ENCODE results near the gene PDE4A. TPM values are rescaled to one million over a fixed set of nuclear protein-coding genes. Genes with fewer than 3 reads are reported as not detected.

The PDE4A gene
- total and polyA plus RNA-seq, 10 of the 15 experiments (the other 5 are each of a cell fraction or from before 2014, with no cell fraction given): 0.24 to 13.3 (median 4.9) TPM

DNA sequence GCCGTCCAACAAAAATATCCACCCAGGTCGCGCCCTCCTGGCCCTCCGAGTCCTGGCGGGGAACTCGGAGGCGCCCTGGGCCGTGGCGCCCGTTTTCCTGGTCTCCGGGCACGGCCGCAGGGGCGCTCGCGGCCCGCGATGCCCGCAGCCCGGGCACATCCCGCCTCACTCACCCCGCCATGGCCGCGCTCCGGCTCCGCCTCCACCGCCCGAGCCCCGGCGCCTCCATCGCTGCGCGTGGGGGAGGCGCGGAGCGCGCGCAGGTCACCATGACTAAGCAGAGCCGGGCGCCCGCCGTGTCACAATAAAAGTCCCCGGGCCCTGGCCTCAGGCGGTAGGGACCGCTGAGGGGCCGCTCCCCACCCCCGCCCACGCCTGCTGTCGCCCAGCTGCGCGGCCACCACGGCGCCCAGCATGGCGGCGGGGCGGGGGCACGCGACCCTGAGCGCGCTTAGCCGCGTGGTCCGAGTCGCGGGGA, 82.2 kb downstream of the PDE4A start (continued):
- TF ChIP-seq USF2 (IDR thresholded peaks at IDR 0.05; ENCODE audit: borderline replicate concordance, low read depth, low read length) (no peak), PAX5 (IDR thresholded peaks at IDR 0.05; ENCODE audit: borderline replicate concordance, low read depth, low read length) (peak; percentile 56; the same call in 1 of the 2 replicates), ZSCAN29 (IDR thresholded peaks at IDR 0.05) (no peak), NFYB (IDR thresholded peaks at IDR 0.05; ENCODE audit: insufficient read depth, low read depth, low read length) (no peak), ZNF384 (IDR thresholded peaks at IDR 0.05; ENCODE audit: borderline replicate concordance, low read depth, low read length) (no peak), SMARCA5 (IDR thresholded peaks at IDR 0.05) (peak; percentile 78), E4F1 (IDR thresholded peaks at IDR 0.05; ENCODE audit: borderline replicate concordance, partially characterized antibody) (no peak), YY1 (IDR thresholded peaks at IDR 0.05; ENCODE audit: low read depth, low read length) (peak; percentile 96), RB1 (IDR thresholded peaks at IDR 0.05; ENCODE audit: borderline replicate concordance) (peak; percentile 86; the same call in 1 of the 2 replicates), NR2C1 (IDR thresholded peaks at IDR 0.05) (peak; percentile 81), SMAD1 (IDR thresholded peaks at IDR 0.05; ENCODE audit: low read depth, partially characterized antibody) (no peak)
- TF ChIP-seq, protein P1, sequence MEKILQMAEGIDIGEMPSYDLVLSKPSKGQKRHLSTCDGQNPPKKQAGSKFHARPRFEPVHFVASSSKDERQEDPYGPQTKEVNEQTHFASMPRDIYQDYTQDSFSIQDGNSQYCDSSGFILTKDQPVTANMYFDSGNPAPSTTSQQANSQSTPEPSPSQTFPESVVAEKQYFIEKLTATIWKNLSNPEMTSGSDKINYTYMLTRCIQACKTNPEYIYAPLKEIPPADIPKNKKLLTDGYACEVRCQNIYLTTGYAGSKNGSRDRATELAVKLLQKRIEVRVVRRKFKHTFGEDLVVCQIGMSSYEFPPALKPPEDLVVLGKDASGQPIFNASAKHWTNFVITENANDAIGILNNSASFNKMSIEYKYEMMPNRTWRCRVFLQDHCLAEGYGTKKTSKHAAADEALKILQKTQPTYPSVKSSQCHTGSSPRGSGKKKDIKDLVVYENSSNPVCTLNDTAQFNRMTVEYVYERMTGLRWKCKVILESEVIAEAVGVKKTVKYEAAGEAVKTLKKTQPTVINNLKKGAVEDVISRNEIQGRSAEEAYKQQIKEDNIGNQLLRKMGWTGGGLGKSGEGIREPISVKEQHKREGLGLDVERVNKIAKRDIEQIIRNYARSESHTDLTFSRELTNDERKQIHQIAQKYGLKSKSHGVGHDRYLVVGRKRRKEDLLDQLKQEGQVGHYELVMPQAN (conservative IDR thresholded peaks at IDR 0.05): peak; percentile 80; the same call in 1 of the 2 replicates
- TF ChIP-seq, protein P2, sequence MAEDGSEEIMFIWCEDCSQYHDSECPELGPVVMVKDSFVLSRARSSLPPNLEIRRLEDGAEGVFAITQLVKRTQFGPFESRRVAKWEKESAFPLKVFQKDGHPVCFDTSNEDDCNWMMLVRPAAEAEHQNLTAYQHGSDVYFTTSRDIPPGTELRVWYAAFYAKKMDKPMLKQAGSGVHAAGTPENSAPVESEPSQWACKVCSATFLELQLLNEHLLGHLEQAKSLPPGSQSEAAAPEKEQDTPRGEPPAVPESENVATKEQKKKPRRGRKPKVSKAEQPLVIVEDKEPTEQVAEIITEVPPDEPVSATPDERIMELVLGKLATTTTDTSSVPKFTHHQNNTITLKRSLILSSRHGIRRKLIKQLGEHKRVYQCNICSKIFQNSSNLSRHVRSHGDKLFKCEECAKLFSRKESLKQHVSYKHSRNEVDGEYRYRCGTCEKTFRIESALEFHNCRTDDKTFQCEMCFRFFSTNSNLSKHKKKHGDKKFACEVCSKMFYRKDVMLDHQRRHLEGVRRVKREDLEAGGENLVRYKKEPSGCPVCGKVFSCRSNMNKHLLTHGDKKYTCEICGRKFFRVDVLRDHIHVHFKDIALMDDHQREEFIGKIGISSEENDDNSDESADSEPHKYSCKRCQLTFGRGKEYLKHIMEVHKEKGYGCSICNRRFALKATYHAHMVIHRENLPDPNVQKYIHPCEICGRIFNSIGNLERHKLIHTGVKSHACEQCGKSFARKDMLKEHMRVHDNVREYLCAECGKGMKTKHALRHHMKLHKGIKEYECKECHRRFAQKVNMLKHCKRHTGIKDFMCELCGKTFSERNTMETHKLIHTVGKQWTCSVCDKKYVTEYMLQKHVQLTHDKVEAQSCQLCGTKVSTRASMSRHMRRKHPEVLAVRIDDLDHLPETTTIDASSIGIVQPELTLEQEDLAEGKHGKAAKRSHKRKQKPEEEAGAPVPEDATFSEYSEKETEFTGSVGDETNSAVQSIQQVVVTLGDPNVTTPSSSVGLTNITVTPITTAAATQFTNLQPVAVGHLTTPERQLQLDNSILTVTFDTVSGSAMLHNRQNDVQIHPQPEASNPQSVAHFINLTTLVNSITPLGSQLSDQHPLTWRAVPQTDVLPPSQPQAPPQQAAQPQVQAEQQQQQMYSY (CRISPR knock-in tag; IDR thresholded peaks at IDR 0.05): no peak
- TF ChIP-seq, protein P3, sequence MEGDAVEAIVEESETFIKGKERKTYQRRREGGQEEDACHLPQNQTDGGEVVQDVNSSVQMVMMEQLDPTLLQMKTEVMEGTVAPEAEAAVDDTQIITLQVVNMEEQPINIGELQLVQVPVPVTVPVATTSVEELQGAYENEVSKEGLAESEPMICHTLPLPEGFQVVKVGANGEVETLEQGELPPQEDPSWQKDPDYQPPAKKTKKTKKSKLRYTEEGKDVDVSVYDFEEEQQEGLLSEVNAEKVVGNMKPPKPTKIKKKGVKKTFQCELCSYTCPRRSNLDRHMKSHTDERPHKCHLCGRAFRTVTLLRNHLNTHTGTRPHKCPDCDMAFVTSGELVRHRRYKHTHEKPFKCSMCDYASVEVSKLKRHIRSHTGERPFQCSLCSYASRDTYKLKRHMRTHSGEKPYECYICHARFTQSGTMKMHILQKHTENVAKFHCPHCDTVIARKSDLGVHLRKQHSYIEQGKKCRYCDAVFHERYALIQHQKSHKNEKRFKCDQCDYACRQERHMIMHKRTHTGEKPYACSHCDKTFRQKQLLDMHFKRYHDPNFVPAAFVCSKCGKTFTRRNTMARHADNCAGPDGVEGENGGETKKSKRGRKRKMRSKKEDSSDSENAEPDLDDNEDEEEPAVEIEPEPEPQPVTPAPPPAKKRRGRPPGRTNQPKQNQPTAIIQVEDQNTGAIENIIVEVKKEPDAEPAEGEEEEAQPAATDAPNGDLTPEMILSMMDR (IDR thresholded peaks at IDR 0.05 in 2 of 3, conservative IDR thresholded peaks at IDR 0.05 in 1 of 3; ENCODE audit: control insufficient read depth in 2 of 3, extremely low read depth in 1 of 3, insufficient read depth in 1 of 3, low read depth in 3 of 3, low read length in 3 of 3): no peak

All from GM12878 (cell line).